ENCODE results near the gene PCSK6.

The PCSK6 gene

DNA sequence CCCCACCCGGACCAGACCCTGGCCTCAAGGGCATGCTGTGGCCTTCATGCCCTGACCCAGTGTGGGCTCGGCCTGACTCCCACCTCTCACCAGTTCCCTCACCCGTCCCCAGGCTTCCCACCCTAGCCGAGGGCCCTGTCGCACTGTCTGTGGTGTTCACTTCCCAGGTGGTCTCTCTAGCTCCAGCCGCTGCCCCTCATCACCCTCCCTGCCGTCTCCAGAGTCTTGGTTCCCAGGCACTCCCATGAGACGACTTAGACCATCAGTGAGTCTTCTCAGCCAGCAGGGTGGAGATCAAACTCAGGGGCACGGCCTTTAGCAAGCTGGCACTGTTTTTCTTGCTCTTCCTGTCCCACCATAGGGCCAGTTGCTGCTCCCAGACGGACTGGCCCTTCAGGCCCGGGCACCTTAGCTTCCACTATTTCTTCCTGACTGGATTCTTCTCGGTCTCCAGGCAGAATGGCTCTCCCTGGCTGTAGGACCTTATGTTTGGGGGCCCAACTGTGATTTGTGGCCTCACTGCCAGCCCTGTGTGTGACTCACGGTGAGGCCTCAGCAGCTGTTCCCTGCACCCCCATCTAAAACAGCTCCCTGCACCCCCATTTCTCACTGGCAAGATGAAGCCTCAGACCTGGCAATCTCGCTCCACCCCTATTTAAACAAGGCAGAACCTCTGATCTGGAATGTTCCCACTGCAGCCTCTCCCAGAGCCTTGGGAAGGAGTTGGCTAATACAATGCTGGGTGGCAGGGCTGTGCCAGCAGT is 9.4 kb upstream of the PCSK6 start:
- no peak for DNase-seq

DNA sequence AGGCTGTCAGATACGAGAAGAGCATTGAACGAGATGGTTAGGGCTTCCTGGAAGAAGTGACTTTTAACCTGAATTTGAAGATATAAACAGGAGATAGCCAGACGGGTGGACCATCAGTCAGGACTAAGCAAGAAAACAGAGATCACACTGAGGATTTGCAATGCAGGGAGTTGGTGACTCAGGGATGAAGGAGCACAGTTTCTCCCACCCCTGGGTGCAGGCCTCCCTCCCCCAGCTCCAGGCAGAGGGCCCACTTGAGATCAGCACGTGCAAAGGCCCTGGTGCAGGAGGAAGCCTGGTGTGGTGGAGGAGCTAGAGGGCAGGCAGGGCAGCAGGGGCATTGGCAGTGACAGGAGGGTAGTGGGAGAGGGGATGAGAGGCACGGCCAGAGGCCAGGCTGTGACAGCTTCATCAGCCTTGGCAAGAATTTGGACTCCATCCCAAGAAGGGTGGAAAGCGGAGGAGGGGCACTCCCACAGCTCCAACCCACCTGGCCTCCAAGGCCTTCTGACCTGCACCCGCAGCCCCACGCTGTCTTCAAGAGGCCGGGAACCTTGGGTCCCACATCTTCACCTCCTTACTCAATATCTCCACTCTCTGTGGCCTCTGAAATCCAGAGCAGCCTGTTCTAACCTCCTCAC is 8.7 kb upstream of the PCSK6 start:
- DNase-seq: no peak

GRCh38 chr15:101497484-101498034 is 8.1 kb upstream of the PCSK6 start:
- DNase-seq: no peak

DNA sequence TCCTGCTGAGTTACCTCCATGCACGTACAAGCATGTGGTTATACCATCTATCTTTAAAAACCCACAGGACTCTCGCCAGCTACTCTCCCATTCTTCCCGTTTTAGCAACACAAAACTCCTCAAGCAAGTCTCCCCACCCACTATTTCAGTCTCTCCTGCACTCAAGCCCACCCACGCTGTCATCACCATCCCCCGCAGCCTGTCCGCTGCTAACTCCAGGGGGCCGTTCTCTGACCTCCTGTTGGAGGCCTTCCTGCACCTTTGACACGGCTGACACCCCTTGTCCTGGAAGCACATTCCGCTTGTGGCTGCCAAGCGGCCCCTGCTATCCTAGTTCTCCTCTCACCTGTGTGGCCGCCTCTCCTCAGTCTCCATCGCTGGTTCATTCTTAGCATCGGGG is 7.5 kb upstream of the PCSK6 start:
- no peak for DNase-seq

GRCh38 chr15:101496198-101496986 is 6.9 kb upstream of the PCSK6 start:
- no peak for DNase-seq

GRCh38 chr15:101495334-101496197 is 6.1 kb upstream of the PCSK6 start:
- no peak for DNase-seq

DNA sequence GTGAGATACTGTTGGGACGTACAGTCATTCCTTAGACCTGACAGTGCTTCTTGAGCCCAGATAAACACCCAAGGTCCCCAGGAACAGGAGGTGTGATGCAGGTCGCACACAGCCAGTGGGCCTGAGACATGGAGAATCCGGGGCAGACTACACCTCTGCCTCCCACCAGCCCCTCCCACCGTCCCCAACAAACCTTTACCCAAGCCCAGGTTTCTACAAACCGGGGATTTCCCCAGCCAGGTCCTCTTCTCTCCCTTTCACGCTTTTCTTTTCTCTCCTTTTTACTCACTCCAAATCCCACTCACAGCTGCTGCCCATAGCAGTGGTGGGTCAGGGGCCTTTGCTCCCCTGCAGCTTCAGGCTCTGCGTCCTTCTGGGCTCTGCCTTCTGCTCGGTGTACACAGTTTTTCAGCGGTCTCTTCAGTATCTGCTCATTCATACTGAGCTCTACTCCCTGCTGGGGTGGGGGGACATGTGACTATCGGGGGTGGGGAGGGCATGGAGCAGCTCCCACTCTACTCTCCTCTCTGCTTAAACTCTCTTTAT is 4.8 kb upstream of the PCSK6 start:
- DNase-seq: no peak

DNA sequence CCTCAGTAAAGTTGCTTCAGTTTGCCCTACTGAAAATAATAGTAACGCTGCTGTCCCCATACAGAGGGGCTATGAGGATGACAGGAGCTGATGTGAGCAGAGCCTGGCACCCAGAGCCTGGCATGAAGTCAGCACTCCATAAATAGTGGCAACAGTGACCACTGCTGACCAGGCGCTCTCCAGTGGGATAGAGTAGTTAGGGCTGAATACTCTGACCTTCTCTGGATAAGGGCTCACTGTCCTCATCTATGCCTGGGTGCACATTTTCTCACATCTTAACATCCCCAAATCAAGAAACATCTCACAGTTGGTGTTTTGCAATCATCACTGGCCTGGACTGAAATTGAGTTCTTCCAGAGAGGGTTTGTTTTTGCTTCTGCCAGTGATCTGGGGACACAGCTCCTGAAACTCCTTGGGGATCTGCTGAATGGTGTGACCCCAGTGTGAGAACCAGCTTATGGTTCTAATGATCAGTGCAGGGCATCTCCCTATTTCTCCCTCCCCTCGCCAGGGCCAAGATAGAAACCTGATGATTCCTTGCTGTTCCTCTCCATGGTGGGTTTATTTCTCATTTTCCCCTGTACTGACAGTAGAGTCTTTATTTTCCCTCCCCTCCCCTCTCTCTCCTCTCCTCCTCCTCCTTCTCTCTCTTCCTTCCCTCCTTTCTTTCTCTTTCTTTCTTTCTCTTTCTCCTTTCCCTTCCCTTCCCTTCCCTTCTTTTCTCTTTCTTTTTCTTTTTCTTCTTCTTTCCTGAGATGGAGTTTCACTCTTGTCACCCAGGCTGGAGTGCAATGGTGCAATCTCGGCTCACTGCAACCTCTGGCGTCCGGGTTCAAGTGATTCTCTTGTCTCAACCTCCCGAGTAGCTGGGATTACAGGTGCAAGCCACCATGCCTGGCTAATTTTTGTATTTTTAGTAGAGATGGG is 3.5 kb upstream of the PCSK6 start:
- no peak for DNase-seq

DNA sequence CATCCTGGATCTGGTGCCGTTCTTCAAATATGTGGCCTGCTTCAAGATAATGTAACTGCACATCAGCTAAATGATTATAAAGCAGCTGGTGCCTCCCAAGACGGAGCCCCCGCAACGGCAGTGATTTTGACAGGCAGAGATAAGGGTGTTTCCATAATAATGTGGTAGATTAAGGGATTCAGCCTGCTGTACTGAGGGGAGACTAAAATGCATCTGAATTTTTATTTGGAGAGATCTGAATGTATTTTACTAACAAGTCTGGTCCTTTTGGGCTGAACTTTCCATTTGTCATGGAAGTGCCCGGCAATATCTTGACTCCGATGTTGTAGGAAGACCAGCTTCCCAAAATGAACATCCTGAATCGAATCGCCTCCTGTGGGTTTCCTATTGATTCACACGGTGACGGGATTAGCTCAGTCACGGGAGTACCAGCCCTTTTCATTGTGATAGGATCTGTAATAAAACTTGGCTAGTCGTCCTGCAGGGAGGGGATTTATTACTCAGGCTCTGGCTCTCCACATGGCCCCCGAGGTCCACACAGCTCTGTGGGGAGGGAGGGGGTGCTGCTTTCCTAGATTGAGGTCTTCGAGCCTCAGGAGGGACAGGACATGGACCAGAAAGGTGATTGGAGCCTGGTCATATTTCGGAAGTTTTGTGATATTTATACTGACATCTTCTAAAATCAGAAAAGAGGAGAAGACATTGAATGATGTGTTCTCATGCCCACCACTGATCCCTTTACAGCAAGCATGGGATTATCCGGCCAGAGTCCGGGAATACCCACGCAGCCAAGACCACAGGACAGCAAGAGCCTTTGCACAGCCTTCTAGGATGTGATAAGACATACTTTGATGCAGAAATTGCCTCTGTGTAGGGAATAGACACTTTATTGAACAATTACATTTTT is 2.5 kb upstream of the PCSK6 start:
- no peak for DNase-seq

DNA sequence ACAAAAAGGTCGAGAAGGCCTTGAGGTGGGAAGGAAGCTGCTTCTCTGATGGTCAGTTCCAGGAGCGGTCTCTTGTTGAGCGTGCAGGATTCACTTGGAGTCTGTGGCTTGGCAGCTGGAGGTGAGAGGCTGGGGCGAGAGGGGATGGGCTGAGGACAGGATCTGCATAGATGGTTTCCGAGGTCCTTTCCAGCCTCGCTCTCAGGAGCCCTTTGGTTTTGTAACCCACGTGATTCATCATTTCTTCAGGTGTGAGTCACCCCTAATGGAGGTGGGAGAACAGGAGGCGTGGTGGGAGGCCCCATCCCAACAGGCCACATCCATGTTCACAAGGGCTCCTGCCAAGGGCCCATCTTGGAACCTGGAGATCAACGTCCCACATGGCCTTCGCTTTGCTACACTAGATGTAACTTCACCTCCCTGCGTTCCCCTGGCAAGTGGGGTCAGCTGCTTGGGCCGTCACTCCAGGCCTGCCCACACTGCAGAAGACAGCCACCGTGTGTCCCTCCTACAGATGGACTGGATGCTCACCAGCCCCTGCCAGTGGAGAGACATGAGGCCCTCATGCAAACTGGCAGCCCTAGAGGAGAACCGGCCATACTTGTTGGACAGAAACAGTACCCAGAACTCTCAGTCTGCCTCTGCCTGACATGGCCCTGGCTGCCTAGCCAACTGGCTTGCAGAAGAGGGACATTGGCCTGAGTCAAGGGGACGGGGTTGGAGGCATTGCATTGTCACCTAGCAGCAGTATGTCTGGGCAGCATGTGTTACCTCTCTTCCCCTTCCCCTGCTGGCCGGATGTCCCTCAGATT is 1.6 kb upstream of the PCSK6 start:
- DNase-seq: no peak

- no peak for DNase-seq
Observed at GRCh38 chr15:101490408-101490891, 943 bp upstream of the PCSK6 start.

- DNase-seq: peak; percentile 12 to 27
Observed at GRCh38 chr15:101489237-101489598, 289 bp downstream of the PCSK6 start.

GRCh38 chr15:101488300-101489164 is 975 bp downstream of the PCSK6 start:
- no peak for DNase-seq

- DNase-seq: no peak
Observed at GRCh38 chr15:101486696-101487459, 2.6 kb downstream of the PCSK6 start.

GRCh38 chr15:101483462-101483861 is 6.0 kb downstream of the PCSK6 start:
- no peak for DNase-seq

- DNase-seq: no peak
Observed at GRCh38 chr15:101482526-101483371, 6.8 kb downstream of the PCSK6 start.

All from NCI-H2081 (cell line).